Mesodermal cell (in vitro differentiated cells): ENCODE measurements around the gene GDNF.
A peak's percentile ranks its signal among the peaks of the same experiment; 100 is the strongest.

Experiments
- H3K27ac ChIP-seq: 2 replicates; pipeline ENCODE4 v1.7.0; 2013; ENCODE audit warnings: mild to moderate bottlenecking, low read depth, low read length, moderate library complexity; ENCODE audit not compliant: severe bottlenecking
- H3K36me3 ChIP-seq: 2 replicates; pipeline ENCODE4 v1.7.1; 2013; ENCODE audit warnings: mild to moderate bottlenecking, low read length, moderate library complexity; ENCODE audit not compliant: control insufficient read depth, insufficient read depth
- H3K4me1 ChIP-seq: one replicate; pipeline ENCODE4 v1.7.1; 2013; ENCODE audit warnings: mild to moderate bottlenecking, low read length; ENCODE audit not compliant: insufficient read depth, control insufficient read depth, poor library complexity, severe bottlenecking
- H3K4me3 ChIP-seq: 2 replicates; pipeline ENCODE4 v1.7.0; 2013; ENCODE audit warnings: low read length, control low read depth, mild to moderate bottlenecking; ENCODE audit not compliant: insufficient read depth, poor library complexity, severe bottlenecking; ENCODE audit errors: extremely low read depth
- H3K9me3 ChIP-seq: 2 replicates; pipeline ENCODE4 v1.7.1; 2013; ENCODE audit warnings: mild to moderate bottlenecking, low read length, moderate library complexity; ENCODE audit not compliant: control insufficient read depth
- WGBS, 2 experiments: methylation state at CpG; one replicate each; pipeline ENCODE4 v1.1.5; 2013; ENCODE audit warnings: missing lambda C conversion rate in 2 of 2; ENCODE audit not compliant: insufficient coverage in 2 of 2; 5-methylcytosine and 5-hydroxymethylcytosine counted together

GDNF gene

GRCh38 chr5:37847978-37848425 lies 8.2 kb upstream of the GDNF start:
- H3K27ac ChIP-seq, result peak overlapping the region; percentile 51

GRCh38 chr5:37846786-37847310 lies 7.0 kb upstream of the GDNF start:
- Histone ChIP-seq H3K4me3 (no peak overlapping the region), H3K9me3 (no peaks in the 10 kb centered on the region), H3K36me3 (no peaks in the 10 kb centered on the region), H3K4me1 (peaks cover 19% of the 10 kb centered on the region), H3K27ac (no peak overlapping the region)
- no CpG with 5 or more reads among the region's 4 CpGs for WGBS, 2 experiments

More at GRCh38 chr5:37847978-37848425, 8.2 kb upstream of the GDNF start:
- WGBS, 2 experiments, result 100% methylated on average over 1 of the region's 3 CpGs; no CpG with 5 or more reads in 1 of the 2 experiments
- peaks cover 19% of the 10 kb centered on the region for H3K4me1 ChIP-seq
- H3K36me3 ChIP-seq, result no peaks in the 10 kb centered on the region
- no peak overlapping the region for H3K4me3 ChIP-seq
- no peaks in the 10 kb centered on the region for H3K9me3 ChIP-seq

GRCh38 chr5:37844009-37844408 lies 4.2 kb upstream of the GDNF start:
- H3K4me3 ChIP-seq, result no peak overlapping the region
- WGBS, 2 experiments, result 48 to 52% methylated on average over 3 to 6 of the region's 6 CpGs
- H3K4me1 ChIP-seq, result peaks cover 19% of the 10 kb centered on the region
- H3K36me3 ChIP-seq, result no peaks in the 10 kb centered on the region
- H3K9me3 ChIP-seq, result no peaks in the 10 kb centered on the region
- no peak overlapping the region for H3K27ac ChIP-seq

- no peaks in the 10 kb centered on the region for H3K36me3 ChIP-seq
- H3K27ac ChIP-seq, result no peak overlapping the region
- 92 to 94% methylated on average over 9 of the region's 10 CpGs for WGBS, 2 experiments
These were observed 2.2 kb upstream of the GDNF start for GRCh38 chr5:37842048-37842447.

GRCh38 chr5:37841203-37841602 lies 1.4 kb upstream of the GDNF start:
- H3K4me3 ChIP-seq, result no peak overlapping the region
- H3K36me3 ChIP-seq, result no peaks in the 10 kb centered on the region
- peaks cover 14% of the 10 kb centered on the region for H3K4me1 ChIP-seq
- WGBS, 2 experiments, result 68 to 86% methylated on average over 1 to 4 of the region's 6 CpGs
- H3K9me3 ChIP-seq, result no peaks in the 10 kb centered on the region
- H3K27ac ChIP-seq, result no peak overlapping the region

More at GRCh38 chr5:37842048-37842447, 2.2 kb upstream of the GDNF start:
- no peak overlapping the region for H3K4me3 ChIP-seq
- no peaks in the 10 kb centered on the region for H3K9me3 ChIP-seq
- peaks cover 14% of the 10 kb centered on the region for H3K4me1 ChIP-seq

- Histone ChIP-seq H3K9me3 (no peaks in the 10 kb centered on the region), H3K4me3 (peak overlapping the region; percentile 51), H3K36me3 (no peaks in the 10 kb centered on the region), H3K4me1 (peaks cover 14% of the 10 kb centered on the region), H3K27ac (no peak overlapping the region)
- 6 to 9% methylated on average over 55 to 60 of the region's 76 CpGs for WGBS, 2 experiments
These were observed 503 bp upstream of the GDNF start for GRCh38 chr5:37840053-37841034.

- no peaks in the 10 kb centered on the region for H3K9me3 ChIP-seq
- 9% methylated on average over 15 to 20 of the region's 21 CpGs for WGBS, 2 experiments
- peaks cover 24% of the 10 kb centered on the region for H3K4me1 ChIP-seq
- H3K36me3 ChIP-seq, result no peaks in the 10 kb centered on the region
- H3K4me3 ChIP-seq, result peak overlapping the region; percentile 51
- H3K27ac ChIP-seq, result no peak overlapping the region
These were observed 904 bp downstream of the GDNF start for GRCh38 chr5:37838933-37839341.

- no peaks in the 10 kb centered on the region for H3K9me3 ChIP-seq
- WGBS, 2 experiments, result 2 to 3% methylated on average over 36 to 41 of the region's 47 CpGs
- no peaks in the 10 kb centered on the region for H3K36me3 ChIP-seq
- peaks cover 25% of the 10 kb centered on the region for H3K4me1 ChIP-seq
- peak overlapping the region; percentile 51 for H3K4me3 ChIP-seq
- no peak overlapping the region for H3K27ac ChIP-seq
These were observed 1.5 kb downstream of the GDNF start for GRCh38 chr5:37838152-37838932.

GRCh38 chr5:37837414-37838032 lies 2.3 kb downstream of the GDNF start:
- WGBS, 2 experiments, result 1 to 2% methylated on average over 27 to 28 of the region's 38 CpGs

More at GRCh38 chr5:37837414-37838032, 2.3 kb downstream of the GDNF start:
- Histone ChIP-seq H3K36me3 (peaks cover 3% of the 10 kb centered on the region), H3K4me1 (peaks cover 25% of the 10 kb centered on the region), H3K9me3 (no peaks in the 10 kb centered on the region), H3K27ac (no peak overlapping the region), H3K4me3 (peak overlapping the region; percentile 51)
